ENCODE results near the gene AP4B1. TPM values are rescaled to one million over a fixed set of nuclear protein-coding genes. Genes with fewer than 3 reads are reported as not detected.

The AP4B1 gene
- total RNA-seq, 1 experiment from 2014 or later = 11.1 TPM

GRCh38 chr1:113950908-113951307 is 46.3 kb upstream of the AP4B1 start:
- Histone ChIP-seq H3K9ac (ENCODE audit: low read length) (no peak overlapping the region), H3K27me3 (ENCODE audit: insufficient read depth, low read length) (no peaks in the 10 kb centered on the region), H4K20me1 (ENCODE audit: insufficient read depth) (no peaks in the 10 kb centered on the region), H3K27ac (ENCODE audit: low read depth, low read length) (no peak overlapping the region), H3K4me1 (ENCODE audit: control insufficient read depth in 1 of 2, insufficient read depth in 2 of 2, low read length in 2 of 2) (peaks cover 2 to 3% of the 10 kb centered on the region in 2 experiments; a peak in 1 of 4 replicates), H3K79me2 (ENCODE audit: insufficient read depth, low read length) (peaks cover 52% of the 10 kb centered on the region), H3K9me3 (ENCODE audit: control insufficient read depth in 1 of 2, insufficient read depth in 1 of 2, low read depth in 1 of 2, low read length in 2 of 2) (no peaks in the 10 kb centered on the region), H2AFZ (ENCODE audit: low read depth, low read length, poor library complexity, severe bottlenecking) (no peak overlapping the region), H3K36me3 (ENCODE audit: control insufficient read depth in 1 of 2, insufficient read depth in 2 of 2, low read length in 2 of 2) (no peaks in the 10 kb centered on the region), H3K9me2 (ENCODE audit: insufficient read depth) (no peaks in the 10 kb centered on the region), H3K4me2 (ENCODE audit: low read length) (no peak overlapping the region), H3K4me3 (replicated peaks in 1 of 2; ENCODE audit: low read depth in 1 of 2, low read length in 2 of 2) (no peak overlapping the region)
- ChIA-PET CTCF (no interaction called here), RAD21 (ENCODE audit: low non-redundant PET in 1 of 2, low total read pairs in 2 of 2, uncharacterized antibody in 2 of 2, unreplicated experiment in 2 of 2) (no interaction called here), POLR2A (no interaction called here)
- no peak for DNase-seq (ENCODE audit: low read depth, low spot score)
- no TSS peak for BruUV-seq (replicated peaks)
- ATAC-seq = no peak
- intact Hi-C loops (cut with micrococcal nuclease) = no loop called here
- TF ChIP-seq MAX (IDR thresholded peaks at IDR 0.05) (no peak), ZBTB33 (IDR thresholded peaks at IDR 0.05; ENCODE audit: extremely low read depth, insufficient replicate concordance, low read length) (no peak), EGR1 (IDR thresholded peaks at IDR 0.05; ENCODE audit: low read depth) (no peak), CBX3 (IDR thresholded peaks at IDR 0.05; ENCODE audit: low read depth) (no peak), RAD21 (IDR thresholded peaks at IDR 0.05; ENCODE audit: low read depth) (no peak), ELF1 (IDR thresholded peaks at IDR 0.05; ENCODE audit: borderline replicate concordance, low read depth) (no peak), EZH2 (IDR thresholded peaks at IDR 0.05) (no peak), SP1 (IDR thresholded peaks at IDR 0.05; ENCODE audit: low read depth) (no peak), ZNF274 (IDR thresholded peaks at IDR 0.05; ENCODE audit: low read depth, low read length) (no peak), FOSL1 (IDR thresholded peaks at IDR 0.05; ENCODE audit: low read depth) (no peak), YY1 (IDR thresholded peaks at IDR 0.05; ENCODE audit: extremely low read depth, insufficient replicate concordance, low read depth, low read length) (no peak), SRF (IDR thresholded peaks at IDR 0.05; ENCODE audit: low read depth) (no peak), REST (IDR thresholded peaks at IDR 0.05; ENCODE audit: low read depth) (no peak), JUND (IDR thresholded peaks at IDR 0.05) (no peak)
